ENCODE results near the gene LRCOL1.

Gene LRCOL1

GRCh38 chr12:132635076-132635955 lies 24.9 kb upstream of the LRCOL1 start:
- DNase-seq (ENCODE audit: low read depth in 2 of 2), result no peak

GRCh38 chr12:132634411-132634990 lies 24.1 kb upstream of the LRCOL1 start:
- DNase-seq (ENCODE audit: low read depth in 2 of 2), result no peak

GRCh38 chr12:132633901-132634300 lies 23.5 kb upstream of the LRCOL1 start:
- no peak for DNase-seq (ENCODE audit: low read depth in 2 of 2)

- no peak for DNase-seq (ENCODE audit: low read depth in 2 of 2)
These were observed 23.0 kb upstream of the LRCOL1 start for GRCh38 chr12:132633398-132633797.

- DNase-seq (ENCODE audit: low read depth in 2 of 2), result no peak
These were observed 22.3 kb upstream of the LRCOL1 start for GRCh38 chr12:132632521-132633228.

- DNase-seq (ENCODE audit: low read depth in 2 of 2), result no peak
These were observed 21.3 kb upstream of the LRCOL1 start for GRCh38 chr12:132631666-132632065.

GRCh38 chr12:132630672-132631071 lies 20.3 kb upstream of the LRCOL1 start:
- DNase-seq (ENCODE audit: low read depth in 2 of 2), result no peak

- no peak for DNase-seq (ENCODE audit: low read depth in 2 of 2)
These were observed 18.9 kb upstream of the LRCOL1 start for GRCh38 chr12:132629330-132629729.

GRCh38 chr12:132625731-132626430 lies 15.5 kb upstream of the LRCOL1 start:
- DNase-seq (ENCODE audit: low read depth in 2 of 2), result no peak

- no peak for DNase-seq (ENCODE audit: low read depth in 2 of 2)
These were observed 14.7 kb upstream of the LRCOL1 start for GRCh38 chr12:132624910-132625630.

- DNase-seq (ENCODE audit: low read depth in 2 of 2), result no peak
These were observed 13.9 kb upstream of the LRCOL1 start for GRCh38 chr12:132624186-132624855.

GRCh38 chr12:132623072-132623869 lies 12.9 kb upstream of the LRCOL1 start:
- no peak for DNase-seq (ENCODE audit: low read depth in 2 of 2)

GRCh38 chr12:132622437-132623071 lies 12.2 kb upstream of the LRCOL1 start:
- DNase-seq (ENCODE audit: low read depth in 2 of 2), result no peak

GRCh38 chr12:132621657-132622435 lies 11.5 kb upstream of the LRCOL1 start:
- DNase-seq (ENCODE audit: low read depth in 2 of 2), result no peak

- no peak for DNase-seq (ENCODE audit: low read depth in 2 of 2)
These were observed 10.7 kb upstream of the LRCOL1 start for GRCh38 chr12:132620899-132621656.

GRCh38 chr12:132620113-132620898 lies 9.9 kb upstream of the LRCOL1 start:
- DNase-seq (ENCODE audit: low read depth in 2 of 2), result no peak
